Measurements from ENCODE around the gene UBTD1.

UBTD1 gene, protein sequence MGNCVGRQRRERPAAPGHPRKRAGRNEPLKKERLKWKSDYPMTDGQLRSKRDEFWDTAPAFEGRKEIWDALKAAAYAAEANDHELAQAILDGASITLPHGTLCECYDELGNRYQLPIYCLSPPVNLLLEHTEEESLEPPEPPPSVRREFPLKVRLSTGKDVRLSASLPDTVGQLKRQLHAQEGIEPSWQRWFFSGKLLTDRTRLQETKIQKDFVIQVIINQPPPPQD

DNA sequence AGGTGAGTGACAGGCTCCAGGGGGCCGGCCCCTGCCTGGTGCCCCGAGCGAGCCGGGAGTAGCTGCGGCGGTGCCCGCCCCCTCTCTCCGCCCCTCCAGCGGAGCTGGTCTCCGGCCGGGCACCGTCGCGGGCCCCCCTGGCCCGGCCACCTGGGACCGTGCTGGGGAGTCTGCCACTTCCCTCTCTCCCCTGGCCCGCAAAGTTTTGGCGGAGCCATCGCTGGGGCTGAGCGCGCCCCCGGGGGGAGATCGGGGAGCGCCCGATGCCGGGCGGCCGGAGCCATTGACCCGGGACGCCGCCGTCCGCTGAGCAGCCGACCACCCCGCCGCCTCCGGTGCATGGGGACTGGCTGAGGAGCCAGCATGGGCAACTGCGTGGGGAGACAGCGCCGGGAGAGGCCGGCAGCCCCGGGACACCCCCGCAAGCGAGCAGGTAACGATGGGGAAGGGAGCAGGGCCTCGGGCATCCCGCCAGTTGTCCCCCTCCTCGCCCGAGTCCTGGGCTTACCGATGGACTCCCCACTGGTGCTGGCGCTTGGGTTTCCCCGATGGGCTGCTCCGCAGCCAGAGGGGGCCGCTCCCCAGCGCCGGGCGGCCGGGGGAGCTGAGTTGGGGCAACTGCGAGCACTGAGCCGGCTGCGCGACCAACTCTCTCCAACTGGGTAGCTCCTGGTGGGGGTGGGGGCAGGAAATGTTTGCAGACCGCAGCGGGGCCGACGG, at the start of gene UBTD1:
Gene UBTD1 (plus strand): TSS at position 84 of the 720 bp plus-strand sequence. CDS start 280 bp downstream, at position 364.
- TF ChIP-seq, protein P1, sequence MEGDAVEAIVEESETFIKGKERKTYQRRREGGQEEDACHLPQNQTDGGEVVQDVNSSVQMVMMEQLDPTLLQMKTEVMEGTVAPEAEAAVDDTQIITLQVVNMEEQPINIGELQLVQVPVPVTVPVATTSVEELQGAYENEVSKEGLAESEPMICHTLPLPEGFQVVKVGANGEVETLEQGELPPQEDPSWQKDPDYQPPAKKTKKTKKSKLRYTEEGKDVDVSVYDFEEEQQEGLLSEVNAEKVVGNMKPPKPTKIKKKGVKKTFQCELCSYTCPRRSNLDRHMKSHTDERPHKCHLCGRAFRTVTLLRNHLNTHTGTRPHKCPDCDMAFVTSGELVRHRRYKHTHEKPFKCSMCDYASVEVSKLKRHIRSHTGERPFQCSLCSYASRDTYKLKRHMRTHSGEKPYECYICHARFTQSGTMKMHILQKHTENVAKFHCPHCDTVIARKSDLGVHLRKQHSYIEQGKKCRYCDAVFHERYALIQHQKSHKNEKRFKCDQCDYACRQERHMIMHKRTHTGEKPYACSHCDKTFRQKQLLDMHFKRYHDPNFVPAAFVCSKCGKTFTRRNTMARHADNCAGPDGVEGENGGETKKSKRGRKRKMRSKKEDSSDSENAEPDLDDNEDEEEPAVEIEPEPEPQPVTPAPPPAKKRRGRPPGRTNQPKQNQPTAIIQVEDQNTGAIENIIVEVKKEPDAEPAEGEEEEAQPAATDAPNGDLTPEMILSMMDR (IDR thresholded peaks at IDR 0.05; ENCODE audit: low read depth, low read length) = no peak
- H3K4me3 ChIP-seq (ENCODE audit: low read depth, low read length) = peak within 1 kb of the TSS; percentile 99

DNA sequence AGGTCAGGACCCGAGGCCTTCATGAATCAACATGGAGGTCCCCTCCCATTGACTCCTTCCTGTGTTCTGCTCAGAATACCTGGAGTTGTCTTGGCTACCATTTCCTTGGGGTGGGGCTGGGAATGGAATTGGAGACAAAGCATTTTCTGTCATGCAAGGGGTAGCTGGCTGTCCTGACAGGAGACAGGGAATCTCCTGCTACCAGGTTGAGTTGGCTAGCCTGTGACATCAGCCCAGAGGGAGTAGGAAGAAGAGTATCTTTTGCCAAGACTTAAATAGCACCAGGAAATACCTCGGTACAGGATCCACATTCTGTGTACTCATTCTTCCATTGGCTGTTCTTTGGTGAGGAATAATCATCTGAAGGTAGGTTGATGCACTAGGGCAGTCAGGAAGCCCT, 47.9 kb upstream of the UBTD1 start:
- no peak overlapping the region for H3K4me3 ChIP-seq (ENCODE audit: low read depth, low read length)
- TF ChIP-seq, protein P1 (IDR thresholded peaks at IDR 0.05; ENCODE audit: low read depth, low read length) = no peak

DNA sequence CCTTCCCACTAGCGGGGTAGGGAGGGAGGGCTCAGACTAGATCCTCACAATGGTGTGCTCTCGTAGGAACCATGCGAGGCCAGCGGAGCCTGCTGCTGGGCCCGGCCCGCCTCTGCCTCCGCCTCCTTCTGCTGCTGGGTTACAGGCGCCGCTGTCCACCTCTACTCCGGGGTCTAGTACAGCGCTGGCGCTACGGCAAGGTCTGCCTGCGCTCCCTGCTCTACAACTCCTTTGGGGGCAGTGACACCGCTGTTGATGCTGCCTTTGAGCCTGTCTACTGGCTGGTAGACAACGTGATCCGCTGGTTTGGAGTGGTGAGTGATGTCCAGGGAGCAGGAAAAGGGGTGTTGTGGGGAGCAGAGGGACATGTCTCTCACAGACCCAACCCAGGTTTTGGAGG, 47.1 kb upstream of the UBTD1 start:
- no peak overlapping the region for H3K4me3 ChIP-seq (ENCODE audit: low read depth, low read length)
- TF ChIP-seq, protein P1 (IDR thresholded peaks at IDR 0.05; ENCODE audit: low read depth, low read length) = no peak

DNA sequence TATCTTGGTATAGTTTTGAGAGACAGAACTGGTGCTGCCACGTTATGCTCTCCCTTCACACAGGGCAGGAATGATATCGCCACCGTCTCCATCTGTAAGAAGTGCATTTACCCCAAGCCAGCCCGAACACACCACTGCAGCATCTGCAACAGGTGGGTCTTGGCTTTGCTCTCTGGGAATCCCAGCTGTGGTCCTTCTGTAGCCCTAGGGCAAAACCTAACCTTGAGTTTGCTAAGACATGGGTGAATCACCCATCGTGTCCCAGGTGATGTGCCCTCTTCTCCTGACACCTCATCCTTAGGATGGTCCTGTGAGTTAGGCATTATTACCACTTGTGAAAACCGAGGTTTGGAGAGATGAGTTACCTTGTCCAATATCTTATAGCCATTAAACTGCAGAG, 46.4 kb upstream of the UBTD1 start:
- no peak overlapping the region for H3K4me3 ChIP-seq (ENCODE audit: low read depth, low read length)
- TF ChIP-seq, protein P1 (IDR thresholded peaks at IDR 0.05; ENCODE audit: low read depth, low read length) = no peak

DNA sequence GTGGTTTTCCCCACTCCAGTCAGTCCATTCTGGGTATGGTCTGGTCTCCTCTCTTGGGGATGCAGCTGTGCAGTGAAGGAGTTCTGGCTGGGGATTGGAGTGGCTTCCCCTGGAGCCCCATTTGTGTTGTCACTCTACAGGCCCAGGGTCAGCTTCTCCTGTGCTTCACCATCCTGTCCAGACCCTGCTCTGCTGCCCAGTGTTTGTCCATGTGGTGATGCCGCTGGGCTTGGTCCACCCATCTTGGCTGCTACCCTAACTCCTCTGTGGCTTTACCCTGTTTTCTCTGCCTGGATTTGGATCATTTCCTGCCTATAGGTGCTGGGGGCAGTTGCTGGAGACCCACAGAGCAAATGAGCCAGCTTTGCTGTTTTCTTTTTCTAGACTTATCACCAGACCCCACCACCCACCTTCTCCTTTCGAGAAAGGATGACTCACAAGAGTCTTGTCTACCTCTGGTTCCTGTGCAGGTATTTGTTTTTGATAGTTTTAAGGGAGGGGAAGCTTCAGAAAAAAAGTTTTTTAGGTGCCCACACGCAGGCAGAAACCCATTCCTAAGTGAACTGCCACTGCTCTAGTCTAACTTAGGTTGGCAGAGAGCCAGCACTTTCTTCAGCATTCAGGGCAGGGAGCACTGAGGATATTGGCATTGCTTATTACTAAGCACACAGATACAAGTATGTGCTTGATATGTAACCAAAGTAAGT, 44.2 kb upstream of the UBTD1 start:
- TF ChIP-seq, protein P1 (IDR thresholded peaks at IDR 0.05; ENCODE audit: low read depth, low read length) = no peak
- no peak overlapping the region for H3K4me3 ChIP-seq (ENCODE audit: low read depth, low read length)

DNA sequence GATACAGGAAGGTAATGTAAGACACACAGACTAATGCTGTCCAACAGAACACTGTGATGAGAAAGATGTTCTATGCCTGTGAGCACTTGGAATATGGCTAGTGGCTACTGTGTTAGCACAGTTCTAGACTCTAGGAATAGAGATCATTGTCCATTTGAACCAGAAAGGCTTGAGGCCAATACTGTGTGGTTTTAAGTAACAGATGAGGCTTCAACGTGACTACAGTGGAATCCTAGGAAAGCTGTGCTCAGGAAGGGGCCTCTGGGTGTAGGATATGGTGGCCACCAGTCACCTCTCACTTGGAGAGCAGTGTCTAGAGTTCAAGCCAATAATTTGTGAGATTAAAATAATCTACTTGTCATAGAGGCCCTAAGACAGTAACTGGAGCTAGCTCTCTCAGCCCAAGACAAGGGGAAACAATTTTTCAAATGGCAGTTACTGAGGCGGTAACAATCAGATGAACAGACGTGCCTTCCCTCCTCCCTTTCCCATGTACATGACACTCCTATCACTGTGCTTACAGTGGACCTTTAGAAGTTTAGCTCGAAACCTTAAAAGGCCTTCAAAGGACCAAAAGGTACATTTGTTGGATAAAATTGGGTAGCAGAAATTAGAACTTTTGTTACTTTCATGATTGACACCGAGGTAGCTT, 42.6 kb upstream of the UBTD1 start:
- TF ChIP-seq, protein P1 (IDR thresholded peaks at IDR 0.05; ENCODE audit: low read depth, low read length) = no peak
- H3K4me3 ChIP-seq (ENCODE audit: low read depth, low read length) = no peak overlapping the region

Data from WI38 (cell line).